CD4-positive, alpha-beta T cell treated with Interleukin-6 for 4 hours (primary cell): Measurements from ENCODE around the gene GPR137B.
"Not testable (repeated sequence)": the region's sequence is repeated elsewhere in the genome, so short reads cannot be mapped to it uniquely, and the experiment has no call there.

Experiments
- DNase-seq: peaks from one replicate; pipeline ENCODE4 v3.0.0-alpha.2; 2020; ENCODE audit warnings: mixed read lengths

Gene GPR137B

DNA sequence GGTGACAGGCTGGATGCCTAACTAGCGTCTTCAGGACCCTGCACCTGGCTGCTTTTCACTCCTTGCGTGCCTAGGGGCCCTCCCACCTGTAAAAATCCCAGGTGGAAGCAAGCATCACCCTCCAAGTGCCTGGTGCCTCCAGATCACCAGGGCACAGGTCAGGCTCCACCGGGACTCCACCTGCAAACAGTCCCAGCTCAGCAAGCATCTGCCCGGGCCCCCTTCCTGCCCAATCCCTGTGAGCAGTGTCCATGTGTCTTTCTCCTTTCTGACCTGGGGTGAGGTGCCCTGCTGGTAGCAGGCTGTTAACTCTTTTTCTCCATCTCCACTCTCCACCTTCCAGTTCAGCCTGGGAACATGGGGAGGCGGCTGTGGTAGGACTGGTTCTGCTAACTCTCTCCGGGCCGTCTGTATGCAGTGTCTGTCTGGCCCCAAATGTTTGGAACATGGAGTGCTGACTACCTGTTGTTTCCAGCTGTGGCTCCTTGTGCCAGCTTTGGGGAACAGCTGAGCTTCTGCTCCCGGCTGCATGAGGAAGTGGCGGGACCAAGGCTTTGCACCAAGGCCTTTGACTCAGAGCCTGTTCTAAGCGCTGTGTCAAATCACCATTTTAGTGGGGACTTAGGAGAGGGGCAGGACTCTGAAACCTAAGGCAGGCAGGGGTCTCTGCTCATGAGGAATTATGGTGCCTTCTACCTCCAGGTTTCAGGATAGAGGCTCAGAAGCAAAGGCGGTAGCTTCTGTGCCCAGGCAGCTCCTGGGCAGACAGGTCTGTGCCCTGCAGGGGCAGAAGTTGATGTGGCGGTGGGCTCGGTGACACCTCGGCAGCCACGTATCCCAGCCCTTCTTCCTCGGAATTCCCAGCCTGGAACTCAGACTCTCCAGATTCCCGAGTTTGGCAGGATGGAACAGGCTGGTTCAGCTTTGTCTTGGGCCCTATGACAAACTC is 5.5 kb downstream of the GPR137B start:
- no peak for DNase-seq

DNA sequence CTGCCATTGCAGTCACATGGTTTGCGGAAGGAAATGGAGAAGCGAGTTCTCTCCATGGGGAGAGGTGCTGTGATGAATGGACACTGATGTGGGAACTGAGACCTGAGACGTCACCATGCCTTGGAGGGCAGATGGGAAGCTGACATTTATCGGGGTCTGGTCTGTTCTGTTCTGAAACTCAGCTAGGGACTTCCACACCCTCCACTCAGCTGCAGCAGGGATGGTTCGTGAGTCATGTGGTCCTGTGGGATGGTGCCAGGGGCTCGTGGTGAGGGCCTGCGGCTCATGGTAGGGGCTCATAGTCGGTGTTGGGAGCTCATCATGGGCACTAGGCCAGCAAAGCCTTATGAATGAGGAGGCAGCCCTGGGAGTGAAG is 6.1 kb downstream of the GPR137B start:
- no peak for DNase-seq

DNA sequence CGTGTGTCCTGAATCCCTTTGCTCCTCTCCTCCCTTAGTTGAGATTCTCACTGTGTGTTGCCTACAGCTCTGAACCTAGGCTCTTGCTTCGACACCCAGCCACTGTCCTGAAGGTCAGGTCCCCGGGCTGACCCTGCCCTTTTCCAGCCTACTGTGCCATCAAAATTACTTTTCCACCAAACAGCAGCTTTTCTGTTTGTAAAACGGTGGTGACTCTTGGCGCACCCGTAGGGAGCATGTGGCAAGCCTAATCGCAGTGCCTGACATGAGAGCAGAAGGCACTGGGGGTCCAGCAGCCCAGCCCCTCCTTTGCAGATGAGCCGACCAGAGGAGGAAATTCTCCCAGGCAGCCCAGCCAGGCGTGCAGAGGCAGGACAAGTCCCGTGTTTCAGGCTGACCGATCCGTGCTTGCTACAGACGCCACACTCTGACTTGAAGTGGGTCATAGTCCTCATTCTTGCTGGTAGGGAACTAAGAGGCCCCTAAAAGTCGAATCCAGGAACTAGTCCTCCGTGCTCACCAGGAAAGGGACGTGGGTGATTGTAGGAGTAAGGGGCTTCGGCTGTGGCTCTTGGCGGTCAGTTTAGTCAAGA is 6.8 kb downstream of the GPR137B start:
- no peak for DNase-seq

GRCh38 chr1:236149696-236150228 is 7.4 kb downstream of the GPR137B start:
- DNase-seq: no peak

GRCh38 chr1:236150311-236150955 is 8.1 kb downstream of the GPR137B start:
- no peak for DNase-seq

DNA sequence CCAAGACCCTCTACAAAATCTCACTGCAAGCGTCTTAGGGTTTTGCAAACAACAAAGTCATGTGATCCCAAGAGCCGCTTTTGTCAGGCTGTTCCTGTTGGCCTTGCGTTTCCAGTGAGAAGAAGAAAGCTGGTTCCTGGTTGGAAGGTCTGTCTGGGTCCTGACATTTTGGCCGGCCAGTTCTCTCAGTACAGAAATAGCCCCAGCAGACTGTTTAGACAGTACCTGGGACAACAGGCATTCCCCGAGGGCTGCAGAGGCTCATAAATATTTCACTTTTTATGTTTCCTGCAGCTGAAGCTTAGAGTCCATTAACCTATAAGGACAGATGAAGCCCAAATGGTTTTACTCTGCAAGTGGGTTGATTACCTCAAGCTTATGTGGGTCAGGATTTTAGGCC is 8.6 kb downstream of the GPR137B start:
- DNase-seq: no peak

- DNase-seq: no peak
Measured at GRCh38 chr1:236151739-236152424, 9.5 kb downstream of the GPR137B start.

- no peak for DNase-seq
Measured at GRCh38 chr1:236154126-236154525, 11.8 kb downstream of the GPR137B start.

DNA sequence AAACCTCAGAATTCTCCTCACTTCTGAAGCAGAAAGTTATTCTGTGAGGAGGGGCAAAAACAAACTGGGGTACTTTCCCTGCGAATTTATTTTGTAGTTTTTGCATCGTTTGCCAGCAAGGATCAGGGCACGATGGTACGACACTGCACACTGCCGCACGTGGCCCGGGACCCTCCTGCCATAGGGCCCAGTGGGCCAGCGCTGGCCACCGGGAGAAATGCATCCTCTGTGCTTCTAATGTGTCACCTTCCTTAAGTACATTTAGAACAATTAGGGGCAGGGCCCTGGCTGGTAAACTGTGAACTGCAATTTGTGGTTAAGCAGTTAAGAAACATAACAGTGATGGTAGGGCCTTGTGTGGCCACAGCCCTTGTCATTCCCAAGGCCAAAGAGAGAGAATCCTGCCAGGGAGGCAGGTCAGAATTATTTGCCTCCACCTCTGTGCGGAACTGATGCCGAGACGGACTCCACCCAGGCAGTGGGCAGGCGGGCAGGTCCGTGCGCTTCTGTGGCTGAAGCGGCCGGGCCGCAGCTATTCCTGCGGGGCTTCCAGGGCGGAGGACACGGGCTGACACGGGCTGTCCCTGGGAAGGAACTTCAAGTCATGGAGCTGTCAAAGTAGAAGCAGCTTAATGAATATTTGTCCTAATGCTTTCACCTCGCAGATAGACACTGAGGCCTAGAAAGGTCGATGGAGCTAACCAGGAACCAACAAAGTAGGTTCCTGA is 12.5 kb downstream of the GPR137B start:
- DNase-seq: no peak

DNA sequence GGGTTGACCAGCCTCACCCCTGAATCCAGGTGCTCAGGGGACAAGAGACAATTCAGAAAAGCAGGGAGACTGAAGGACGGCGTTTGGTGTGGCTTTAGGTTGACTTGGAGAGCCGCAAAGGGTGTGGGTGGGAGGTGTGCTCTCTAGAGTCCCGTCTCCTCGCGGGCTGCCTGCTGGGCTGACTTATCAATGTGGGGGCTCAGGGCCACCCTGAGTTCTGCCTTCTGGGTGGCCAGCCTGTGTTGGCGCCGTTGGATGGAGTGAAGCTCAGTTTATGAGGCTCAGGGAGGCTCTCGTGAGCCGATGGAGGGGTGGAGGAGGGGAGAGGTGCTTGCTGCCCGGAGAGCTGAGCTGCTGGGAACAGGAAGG is 13.0 kb downstream of the GPR137B start:
- DNase-seq: no peak

DNA sequence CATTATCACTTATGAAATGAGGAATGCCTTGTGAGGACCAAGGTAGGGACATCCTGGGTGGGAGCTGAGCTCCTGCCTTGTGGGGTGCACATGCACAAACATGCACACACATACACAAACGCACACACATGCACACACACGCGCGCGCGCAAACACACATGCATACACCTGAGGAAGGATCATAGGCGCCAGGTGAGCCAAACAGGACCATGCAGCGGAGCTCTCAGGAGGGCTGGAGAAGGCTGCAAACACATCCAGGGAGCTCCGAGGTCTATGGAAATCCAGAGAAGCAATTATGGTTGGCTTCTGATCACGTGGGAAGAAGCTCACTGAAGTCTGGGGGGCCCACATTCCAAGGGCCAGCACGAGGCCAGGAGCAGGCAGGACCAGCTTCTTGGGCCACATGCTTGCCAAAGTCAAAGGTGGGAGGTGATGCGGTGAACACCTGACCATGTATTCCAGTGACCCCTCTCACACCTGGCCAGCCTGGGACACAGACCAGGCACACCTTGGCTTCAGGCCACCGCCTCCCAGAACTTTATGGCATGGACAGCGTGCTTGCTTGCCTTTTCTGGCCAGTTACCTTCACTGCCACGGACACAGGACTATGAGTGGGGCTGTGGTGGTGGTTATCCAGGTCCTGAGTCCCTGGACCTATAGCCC is 13.6 kb downstream of the GPR137B start:
- no peak for DNase-seq

DNA sequence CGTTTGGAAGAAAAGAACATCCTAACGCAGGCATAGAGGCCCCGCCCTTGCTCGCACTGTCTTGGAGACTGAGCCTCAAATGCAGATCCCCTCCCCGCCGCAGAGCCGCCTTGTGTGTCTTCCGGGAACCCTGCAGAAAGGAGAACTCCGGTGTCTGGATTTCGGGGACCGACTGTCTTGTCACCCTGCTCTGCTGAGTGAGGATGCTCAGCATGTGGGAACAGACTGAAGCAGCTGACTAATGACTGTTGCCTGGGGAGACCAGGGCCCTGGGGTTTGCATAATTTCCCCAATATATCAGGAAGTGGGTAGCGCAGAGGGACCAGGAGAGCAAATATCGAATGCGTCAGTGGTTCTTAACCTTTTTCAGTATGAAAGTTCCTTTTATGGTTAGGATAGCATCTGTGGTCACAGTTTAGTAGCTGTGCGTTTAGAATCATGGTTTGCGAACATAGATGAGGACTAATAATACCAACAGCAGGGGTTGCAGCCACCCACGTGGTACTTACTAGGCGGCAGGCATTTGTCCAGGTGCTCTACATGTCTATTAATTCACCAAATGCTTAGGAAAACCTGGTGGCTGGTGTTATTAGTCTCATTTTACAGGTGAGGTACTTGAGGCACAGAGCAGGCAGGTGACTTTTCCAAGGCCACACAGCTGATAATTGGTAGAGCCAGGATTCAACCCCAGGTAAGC is 14.3 kb downstream of the GPR137B start:
- DNase-seq: peak; percentile 46

- not testable (repeated sequence) for DNase-seq
Measured at GRCh38 chr1:236158072-236158471, 15.7 kb downstream of the GPR137B start.

- DNase-seq: no peak
Measured at GRCh38 chr1:236158719-236159118, 16.4 kb downstream of the GPR137B start.

GRCh38 chr1:236159704-236160539 is 17.6 kb downstream of the GPR137B start:
- DNase-seq: no peak

DNA sequence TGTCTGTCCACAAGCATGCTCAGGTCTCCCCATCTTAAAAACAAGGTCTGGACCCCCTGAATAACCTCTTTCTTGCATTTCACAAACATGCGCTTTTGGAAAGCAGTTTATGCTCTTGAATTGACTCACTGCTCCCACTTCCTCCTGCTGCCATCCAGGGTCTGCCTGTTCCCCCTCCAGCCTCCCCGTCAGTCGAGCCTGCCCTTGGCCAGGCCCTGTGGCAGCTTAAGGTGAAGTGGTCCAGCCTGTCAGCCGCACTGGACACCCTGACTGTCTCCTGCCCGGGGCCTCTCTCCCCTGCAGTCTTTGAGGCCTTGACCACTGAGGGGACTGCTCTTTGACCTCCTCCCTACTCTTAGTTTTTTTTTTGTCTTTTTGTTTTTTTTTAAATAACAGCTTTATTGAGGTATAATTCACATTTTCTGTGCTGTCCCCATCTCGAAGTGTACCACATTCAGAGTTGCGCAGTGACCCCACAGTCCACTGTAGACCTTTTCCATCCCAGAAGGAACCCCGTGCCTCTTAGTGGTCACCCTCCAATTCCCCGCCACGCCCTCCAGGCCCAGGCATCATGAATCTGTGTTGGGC is 18.3 kb downstream of the GPR137B start:
- DNase-seq: no peak

DNA sequence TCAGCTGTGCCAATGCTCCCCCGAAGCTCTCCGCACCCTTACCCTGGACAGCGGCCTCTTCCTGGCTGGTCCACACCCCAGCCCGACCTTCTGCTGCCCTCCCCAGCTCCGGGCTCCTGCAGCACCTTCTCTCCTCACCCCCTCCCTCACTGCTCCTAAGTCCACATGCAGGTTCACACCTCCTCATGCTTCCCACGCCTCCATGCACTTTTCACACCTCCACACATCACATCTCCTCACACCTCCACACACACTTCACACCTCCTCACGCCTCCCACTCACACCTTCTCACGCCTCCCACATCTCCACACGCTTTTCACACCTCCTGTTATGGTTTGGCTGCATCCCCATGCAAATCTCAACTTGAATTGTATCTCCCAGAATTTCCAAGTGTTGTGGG is 18.9 kb downstream of the GPR137B start:
- DNase-seq: no peak

DNA sequence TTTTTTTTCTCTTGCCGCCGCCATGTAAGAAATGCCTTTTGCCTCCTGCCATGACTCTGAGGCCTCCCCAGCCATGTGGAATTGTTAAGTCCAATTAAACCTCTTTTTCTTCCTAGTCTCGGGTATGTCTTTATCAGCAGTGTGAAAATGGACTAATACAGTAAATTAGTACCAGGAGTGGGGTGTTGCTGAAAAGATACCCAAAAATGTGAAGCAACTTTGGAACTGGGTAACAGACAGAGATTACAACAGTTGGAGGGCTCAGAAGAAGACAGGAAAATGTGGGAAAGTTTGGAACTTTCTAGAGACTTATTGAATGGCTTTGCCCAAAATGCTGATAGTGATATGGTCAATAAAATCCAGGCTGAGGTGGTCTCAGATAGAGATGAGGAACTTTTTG is 19.4 kb downstream of the GPR137B start:
- DNase-seq: not testable (repeated sequence)

- no peak for DNase-seq
Measured at GRCh38 chr1:236163463-236164153, 21.3 kb downstream of the GPR137B start.
